HG03139 (cell line): Measurements from ENCODE around the gene ADGRG4.
"Not testable (repeated sequence)": the region's sequence is repeated elsewhere in the genome, so short reads cannot be mapped to it uniquely, and the experiment has no call there.

Experiments
- ATAC-seq: cut with Tn5 transposase; IDR thresholded peaks from one replicate; pipeline ENCODE4 v1.9.1; 2021; ENCODE audit not compliant: unreplicated experiment

Gene ADGRG4

GRCh38 chrX:136300721-136301120 lies at the start of gene ADGRG4:
Gene ADGRG4, plus strand, starts transcription at chrX:136300963. Its CDS starts 7,815 bp downstream, at chrX:136308778.
- not testable (repeated sequence) for ATAC-seq

- ATAC-seq = peak; percentile 85
These were observed 49.4 kb upstream of the ADGRG4 start, which contains the start of gene MAP7D3 for GRCh38 chrX:136251041-136251991. Gene MAP7D3, minus strand, starts transcription at chrX:136251400. Its CDS starts 42 bp downstream, at chrX:136251358.

GRCh38 chrX:136255541-136255940 lies 45.2 kb upstream of the ADGRG4 start:
- ATAC-seq = no peak

GRCh38 chrX:136256026-136256425 lies 44.7 kb upstream of the ADGRG4 start:
- ATAC-seq = no peak

- ATAC-seq = no peak
These were observed 41.8 kb upstream of the ADGRG4 start for GRCh38 chrX:136258951-136259350.

GRCh38 chrX:136259543-136259942 lies 41.2 kb upstream of the ADGRG4 start:
- ATAC-seq = no peak

GRCh38 chrX:136260776-136261175 lies 40.0 kb upstream of the ADGRG4 start:
- no peak for ATAC-seq

GRCh38 chrX:136261321-136261720 lies 39.4 kb upstream of the ADGRG4 start:
- ATAC-seq = no peak

- no peak for ATAC-seq
These were observed 38.5 kb upstream of the ADGRG4 start for GRCh38 chrX:136262243-136262642.

- no peak for ATAC-seq
These were observed 37.9 kb upstream of the ADGRG4 start for GRCh38 chrX:136262812-136263315.

GRCh38 chrX:136266828-136267227 lies 33.9 kb upstream of the ADGRG4 start:
- ATAC-seq = no peak

GRCh38 chrX:136268051-136269048 lies 32.4 kb upstream of the ADGRG4 start:
- no peak for ATAC-seq

GRCh38 chrX:136269921-136270320 lies 30.8 kb upstream of the ADGRG4 start:
- no peak for ATAC-seq

- ATAC-seq = peak; percentile 64
These were observed 29.5 kb upstream of the ADGRG4 start for GRCh38 chrX:136271300-136271699.

- ATAC-seq = no peak
These were observed 28.4 kb upstream of the ADGRG4 start for GRCh38 chrX:136272325-136272724.

- no peak for ATAC-seq
These were observed 26.8 kb upstream of the ADGRG4 start for GRCh38 chrX:136273986-136274385.

- ATAC-seq = no peak
These were observed 25.2 kb upstream of the ADGRG4 start for GRCh38 chrX:136275553-136275952.

GRCh38 chrX:136286375-136286774 lies 14.4 kb upstream of the ADGRG4 start:
- ATAC-seq = not testable (repeated sequence)

- ATAC-seq = no peak
These were observed 8.9 kb upstream of the ADGRG4 start for GRCh38 chrX:136291824-136292223.

GRCh38 chrX:136292656-136293055 lies 8.1 kb upstream of the ADGRG4 start:
- no peak for ATAC-seq

GRCh38 chrX:136295380-136295779 lies 5.4 kb upstream of the ADGRG4 start:
- no peak for ATAC-seq
